Muscle of arm (tissue), 12 donors: ENCODE results near the gene PADI2. TPM values are rescaled to one million over a fixed set of nuclear protein-coding genes. Genes with fewer than 3 reads are reported as not detected.
"Not testable (repeated sequence)": the region's sequence is repeated elsewhere in the genome, so short reads cannot be mapped to it uniquely, and the experiment has no call there.

Experiments used
- DNase-seq: peaks from one replicate; pipeline ENCODE4 v3.0.0-alpha.2; 2013
- polyA plus RNA-seq, 12 donors: library from polyadenylated mRNA; unstranded; fragments of 120-200 nt; gene quantifications; one replicate each; pipeline ENCODE4 v1.2.1, GENCODE V29; 2013; ENCODE audit not compliant: insufficient read length in 12 of 12

PADI2 gene
- polyA plus RNA-seq, 12 donors = 28.1 to 807 (median 91.2) TPM

DNA sequence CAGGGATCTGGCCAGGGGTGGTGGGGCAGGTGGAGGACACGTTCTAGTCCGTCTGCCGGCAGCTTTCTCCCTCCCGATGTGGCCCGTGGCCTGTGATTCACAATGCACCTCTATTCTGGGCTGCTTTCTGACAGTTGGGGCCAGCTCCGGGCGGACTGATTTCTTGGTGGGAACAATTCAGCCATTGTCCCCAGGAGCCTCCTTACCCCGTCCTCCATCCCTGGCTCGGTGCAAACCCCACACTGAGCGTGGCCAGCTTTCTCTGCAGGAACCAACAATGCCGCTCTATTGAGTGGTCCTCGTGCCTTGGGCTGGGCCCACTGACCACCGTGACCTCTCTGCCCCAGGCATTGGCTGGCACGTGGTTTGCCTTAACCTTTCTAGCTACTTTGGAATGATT lies 29.7 kb downstream of the PADI2 start:
- DNase-seq = no peak

DNA sequence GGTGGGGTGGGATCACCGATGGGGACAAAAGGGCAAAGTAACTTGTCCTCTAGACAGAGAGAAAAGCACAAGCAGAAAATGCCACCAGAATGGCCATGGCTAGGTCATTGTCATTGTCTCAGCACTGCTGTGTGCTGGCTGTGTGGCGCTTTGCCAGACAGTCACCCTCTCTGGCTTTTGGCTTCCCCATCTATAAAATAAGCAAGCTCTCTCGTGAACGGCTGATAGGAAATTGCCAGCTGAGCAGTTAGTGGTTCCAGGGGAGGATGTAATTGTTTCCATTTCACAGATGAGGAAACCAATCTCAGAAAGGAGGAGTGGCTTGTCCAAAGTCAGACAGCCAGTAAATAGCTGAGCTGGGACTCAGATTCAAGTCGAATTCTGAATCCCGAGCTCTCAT lies 32.5 kb downstream of the PADI2 start:
- no peak for DNase-seq

DNA sequence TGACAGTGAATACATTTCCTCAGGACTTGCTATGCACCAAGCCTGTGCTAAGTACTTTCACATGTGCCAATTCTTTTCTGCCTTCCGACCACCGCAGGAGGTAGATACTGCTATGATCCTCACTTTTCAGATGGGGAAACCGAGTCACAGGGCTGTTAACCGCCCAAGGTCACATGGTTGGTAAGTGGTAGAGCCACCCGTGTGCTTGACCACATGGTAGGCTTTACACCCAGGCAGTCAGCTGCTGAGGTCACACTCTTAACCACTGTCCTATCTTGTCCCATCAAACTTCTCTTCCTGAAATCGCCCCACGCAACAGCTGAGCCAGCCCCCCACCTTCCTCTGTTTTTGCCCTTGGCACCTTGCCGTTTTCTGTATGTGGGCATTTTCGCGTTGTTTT lies 34.5 kb downstream of the PADI2 start:
- DNase-seq = no peak

DNA sequence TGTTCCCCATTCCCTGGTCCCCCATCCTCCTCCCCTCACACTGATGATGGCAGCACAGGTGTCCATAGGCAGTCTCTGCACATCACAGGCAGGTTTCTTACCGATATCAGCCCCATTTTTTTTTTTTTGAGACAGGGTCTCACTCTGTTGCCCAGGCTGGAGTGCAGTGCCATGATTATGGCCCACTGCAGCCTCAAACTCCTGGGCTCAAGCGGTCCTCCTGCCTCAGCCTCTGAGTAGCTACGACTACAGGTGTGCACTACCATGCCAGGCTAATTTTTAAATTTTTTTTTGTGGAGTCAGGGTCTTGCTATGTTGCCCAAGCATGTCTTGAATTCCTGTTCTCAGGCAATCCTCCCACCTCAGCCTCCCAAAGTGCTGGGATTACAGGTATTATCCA lies 36.5 kb downstream of the PADI2 start:
- DNase-seq = no peak

DNA sequence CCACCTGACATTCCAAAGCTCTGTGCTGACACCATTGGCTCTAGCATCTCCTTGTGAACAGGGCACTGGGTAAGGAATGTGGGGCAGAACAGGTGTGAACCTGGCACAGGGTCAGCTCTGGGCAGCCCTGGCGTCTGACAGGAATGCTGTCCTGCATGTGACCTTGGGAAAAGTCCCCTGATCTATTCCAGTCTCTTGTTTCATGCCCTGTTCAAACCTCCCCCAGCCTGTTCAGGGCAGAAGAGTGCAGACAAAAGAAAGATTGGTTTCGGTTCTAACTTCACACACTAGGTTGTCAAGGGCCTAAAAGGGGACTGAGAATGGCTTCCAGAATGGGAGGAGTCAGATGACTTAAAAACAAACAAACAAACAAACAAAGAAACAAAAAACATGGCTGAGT lies 37.8 kb downstream of the PADI2 start:
- no peak for DNase-seq

DNA sequence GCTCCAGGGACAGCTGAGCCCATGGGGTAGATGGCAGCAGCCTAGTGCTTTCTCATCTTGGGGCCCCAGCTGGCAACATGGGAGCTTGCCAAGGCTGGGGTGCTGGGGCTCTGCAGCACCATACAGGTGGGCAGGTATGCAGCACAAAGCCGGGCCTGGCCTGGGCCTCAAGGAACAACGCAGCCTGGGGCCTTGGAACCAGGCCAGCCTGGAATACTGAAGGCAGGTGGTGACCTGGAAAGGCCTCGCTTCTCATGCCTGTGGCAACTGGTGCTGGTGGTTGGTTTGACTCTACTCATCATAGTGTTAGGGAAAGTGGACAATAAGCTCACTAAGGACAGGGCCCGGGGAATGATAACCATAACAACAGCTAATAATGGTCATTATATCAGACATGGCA lies 38.4 kb downstream of the PADI2 start:
- DNase-seq = no peak

DNA sequence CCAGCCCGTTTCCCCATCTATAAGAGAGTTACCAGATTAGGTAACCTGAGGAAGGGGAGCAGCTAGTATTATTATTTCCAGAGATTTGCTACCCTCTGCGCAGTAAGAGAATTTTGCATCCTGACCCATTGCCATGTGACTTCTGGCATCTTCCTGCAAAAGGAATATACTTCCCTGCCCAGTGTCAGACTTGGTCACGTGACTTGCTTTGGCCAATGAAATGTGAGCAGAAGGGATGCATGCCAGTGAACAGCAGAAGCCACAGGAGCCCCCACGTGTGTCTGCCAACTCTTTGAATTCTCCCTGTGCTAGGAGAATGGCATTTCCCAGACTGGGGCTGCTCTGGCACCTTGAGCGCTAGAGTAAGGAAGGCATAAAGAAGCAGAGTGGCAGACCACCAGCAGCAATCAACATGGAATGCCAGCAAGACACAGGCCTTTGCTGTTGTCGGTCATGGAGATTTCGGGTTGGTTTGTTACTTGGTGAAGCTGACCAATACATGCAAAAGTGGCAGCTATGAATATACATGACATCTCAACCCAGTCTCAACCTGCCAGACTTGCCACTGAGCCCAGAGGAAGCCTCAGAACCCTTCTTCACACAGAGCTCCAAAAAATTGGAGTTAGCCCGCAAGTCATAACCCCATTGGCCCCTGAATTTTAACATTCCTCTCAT lies 39.0 kb downstream of the PADI2 start:
- DNase-seq = no peak

DNA sequence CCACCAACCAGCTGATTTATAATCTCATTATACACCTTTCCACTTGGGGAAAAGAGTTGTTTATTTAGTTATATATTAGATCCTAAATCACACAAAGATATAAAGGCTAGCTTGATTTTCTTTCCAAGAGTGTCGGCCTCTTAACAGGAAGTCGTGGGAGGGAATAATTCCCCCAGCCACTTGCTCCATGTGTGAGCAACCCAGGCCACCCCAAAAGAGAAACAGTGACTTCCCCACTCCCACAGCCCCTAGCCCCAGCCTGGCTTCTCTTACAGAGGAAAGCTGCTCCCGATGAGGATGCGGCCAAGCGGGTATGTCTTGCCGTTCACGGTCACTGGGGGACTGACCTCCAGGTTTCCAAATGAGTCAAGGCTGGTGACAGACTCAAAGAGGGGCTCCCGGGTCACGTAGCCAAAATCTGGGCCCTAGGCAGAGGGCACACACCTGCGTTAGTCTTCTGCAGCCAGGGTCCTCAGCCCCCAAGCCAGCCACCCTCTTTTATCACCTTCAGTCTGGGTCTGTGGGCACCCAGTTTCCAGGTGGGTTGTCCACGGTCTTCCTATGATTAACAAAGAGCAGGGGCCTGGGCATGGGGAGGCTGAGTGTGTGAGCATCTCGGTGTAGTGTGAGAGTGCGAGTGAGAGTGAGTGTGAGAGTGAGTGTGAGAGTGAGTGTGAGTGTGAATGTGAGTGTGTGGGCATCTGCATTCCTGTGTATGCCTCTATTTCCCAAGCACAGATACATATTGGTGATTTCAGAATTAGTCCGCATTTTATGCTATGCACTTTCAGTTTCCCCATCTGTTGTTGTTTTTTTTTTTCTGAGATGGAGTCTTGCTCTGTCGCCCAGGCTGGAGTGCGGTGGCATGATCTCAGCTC lies 40.0 kb downstream of the PADI2 start:
- no peak for DNase-seq

DNA sequence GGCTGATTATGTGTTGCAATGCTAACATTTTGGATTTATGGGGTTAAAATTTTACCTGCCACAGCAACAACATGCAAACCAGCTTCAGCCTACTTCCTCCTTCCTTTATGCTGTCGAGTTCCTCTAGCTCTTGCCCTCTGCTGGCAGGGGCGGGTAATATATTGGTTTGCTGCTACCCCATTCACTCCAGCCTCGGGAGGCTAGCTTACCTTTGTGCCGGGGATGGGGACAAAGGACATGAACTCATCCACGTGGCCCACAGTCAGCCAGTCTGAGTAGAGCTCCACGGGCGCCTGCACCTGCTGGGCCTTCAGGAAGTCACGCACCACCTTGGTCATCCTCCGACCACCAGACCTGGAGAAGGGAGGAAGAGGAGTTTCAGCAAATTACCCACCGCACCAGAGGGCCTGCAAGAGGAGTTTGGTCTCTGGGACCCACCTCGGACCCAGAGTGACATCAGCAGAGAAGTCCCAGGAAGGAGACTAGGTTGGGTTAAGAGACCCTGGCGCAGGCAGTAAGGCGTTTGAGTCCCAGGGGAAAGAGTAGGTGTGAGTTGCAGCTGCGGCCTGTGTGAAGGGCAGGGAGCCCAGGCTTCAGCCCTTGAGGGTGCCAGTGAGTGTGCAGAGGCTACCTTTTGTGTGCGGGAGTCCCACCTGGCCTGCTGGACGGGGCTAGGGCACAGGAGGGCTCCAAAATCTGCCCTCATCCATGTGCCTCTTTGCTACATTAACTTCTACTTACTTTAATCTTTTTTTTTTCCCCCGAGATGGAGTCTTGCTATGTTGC lies 43.6 kb downstream of the PADI2 start:
- no peak for DNase-seq

DNA sequence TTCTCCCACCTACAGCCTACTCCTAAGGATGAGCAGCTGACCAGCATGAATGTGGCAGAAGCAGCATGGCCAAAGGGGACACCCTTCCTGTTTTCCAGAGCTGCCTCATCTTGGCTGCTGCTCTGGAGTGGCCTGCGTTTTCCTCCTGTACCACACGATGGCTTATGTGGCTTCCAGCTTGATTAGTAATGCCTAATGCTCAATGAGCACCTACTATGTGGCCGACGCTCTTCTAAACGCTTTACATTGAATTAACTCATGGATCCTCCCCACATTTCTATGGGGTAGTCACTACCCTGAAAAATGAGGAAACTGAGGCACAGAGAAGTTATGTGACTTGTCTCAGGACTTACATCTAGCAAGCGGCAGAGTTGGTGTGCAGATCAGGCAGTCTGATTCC lies 47.5 kb downstream of the PADI2 start:
- DNase-seq = no peak

DNA sequence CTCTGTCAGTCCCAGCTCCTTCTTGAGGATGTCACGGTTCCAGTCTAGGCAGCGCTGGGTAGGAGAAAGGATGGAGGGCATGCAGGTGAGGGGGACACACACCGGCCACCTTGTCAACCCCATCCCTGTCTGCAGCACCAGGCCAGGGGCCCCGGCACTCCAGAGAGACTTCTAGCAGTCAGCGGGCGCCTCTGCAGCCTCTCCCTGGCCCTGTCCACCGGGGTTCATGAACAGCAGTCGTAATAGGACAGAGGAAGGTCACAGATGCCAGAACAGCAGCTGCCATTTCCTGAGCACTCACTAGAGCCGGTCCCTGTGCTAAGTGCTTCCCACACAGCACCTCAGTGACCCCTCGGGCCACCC lies 49.1 kb downstream of the PADI2 start:
- no peak for DNase-seq

DNA sequence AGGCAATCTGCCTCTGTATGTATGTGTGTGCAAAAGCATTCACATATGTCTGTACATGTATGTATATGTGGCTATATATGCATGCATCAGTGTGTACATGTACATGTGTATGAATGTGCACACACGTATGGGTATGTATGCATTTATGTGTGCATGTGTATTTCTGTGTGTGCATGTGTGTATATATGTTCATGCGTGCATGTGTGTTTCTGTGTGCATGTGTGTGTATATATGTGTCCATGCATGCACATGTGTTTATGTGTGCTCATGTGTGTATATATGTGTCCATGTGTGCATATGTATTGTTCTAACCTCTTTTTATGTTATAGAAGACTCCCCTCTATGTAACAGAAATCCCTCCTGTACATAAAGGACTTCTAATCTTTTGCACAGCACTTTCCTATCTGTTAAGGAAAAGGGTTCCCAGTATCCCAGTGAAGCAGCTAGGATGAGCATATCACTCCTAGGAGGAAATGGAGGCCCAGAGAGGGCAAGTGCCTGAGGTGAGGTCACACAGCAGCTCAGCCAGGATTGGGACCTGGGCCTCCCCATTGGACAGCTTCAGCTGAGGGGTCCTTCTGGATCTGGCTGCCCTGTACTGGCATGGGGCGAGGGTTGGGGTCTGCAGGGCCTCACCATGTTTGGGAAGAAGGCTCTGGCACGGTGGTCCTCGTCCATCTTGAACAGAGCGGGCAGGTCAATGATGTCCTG lies 49.6 kb downstream of the PADI2 start:
- no peak for DNase-seq

DNA sequence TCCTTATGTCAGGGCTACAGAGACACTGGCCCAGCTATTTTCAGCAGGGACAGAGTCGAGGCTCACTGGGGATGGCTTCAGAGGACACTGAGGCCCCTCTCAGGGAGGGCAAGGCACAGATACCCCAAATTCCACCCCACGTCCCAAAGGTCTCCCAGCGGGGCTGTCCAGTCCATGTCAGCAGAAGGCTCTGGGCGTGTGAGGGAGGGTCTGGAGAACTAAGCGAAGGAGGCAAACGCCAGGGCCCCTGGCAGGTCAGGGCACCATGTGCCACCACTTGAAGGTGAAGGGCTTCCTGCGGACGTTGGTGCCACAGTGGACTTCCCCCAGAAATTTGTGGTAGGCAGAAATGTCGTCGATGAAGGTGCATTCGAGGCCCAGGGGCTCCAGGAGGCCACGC lies 50.5 kb downstream of the PADI2 start:
- no peak for DNase-seq

DNA sequence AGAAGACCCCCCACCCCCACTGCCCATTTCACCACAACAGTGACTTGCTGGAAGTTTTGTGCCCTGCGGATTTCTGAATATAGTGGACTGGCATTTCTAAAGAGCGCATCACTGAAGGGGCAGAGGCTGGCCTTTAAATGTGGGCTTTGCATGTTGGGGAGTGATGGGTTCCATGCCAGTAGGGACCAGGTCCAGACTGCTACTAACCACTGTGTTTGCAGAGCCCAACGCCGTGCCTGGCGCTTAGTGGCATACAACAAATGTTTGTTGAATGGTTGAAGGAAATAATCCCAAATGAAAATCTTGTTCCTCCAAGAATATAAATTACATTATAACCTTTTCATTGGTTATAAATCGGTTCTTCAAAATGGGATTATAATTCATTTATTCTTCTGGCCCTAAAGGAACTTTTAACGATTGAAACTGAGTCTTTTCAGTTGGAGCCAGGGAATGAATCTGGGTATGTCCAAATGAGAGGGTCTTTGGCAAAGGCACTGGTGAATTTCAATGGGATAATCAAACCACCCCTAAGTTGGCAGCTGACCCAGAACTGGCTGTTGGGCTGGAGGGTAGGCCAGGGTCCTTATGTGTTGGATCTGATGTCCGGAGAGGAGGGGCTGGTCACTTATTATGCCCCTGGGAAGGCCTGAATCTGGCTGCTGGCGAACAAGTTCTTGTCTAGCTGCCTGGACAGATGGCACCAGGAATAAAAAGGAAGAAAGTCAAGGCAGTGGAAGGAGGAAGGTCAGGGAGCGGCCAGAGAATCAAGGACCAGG lies 51.6 kb downstream of the PADI2 start:
- no peak for DNase-seq

DNA sequence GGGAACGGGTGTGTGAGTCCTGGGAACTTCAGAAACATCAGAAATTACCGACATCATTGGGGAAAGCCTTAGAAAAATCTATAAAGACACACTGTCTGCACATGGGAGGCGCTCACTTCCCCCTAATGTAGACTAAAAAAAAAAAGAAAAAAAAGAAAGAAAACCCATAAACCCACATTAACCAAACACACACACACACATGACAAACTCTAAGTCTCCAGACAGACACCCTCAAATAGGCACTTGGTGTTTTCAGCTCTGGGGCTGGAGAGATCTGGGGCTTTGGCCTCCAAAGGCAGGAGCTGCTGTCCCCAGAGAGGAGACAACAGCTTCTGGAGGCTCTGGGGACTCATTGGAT lies 52.2 kb downstream of the PADI2 start:
- DNase-seq = no peak

DNA sequence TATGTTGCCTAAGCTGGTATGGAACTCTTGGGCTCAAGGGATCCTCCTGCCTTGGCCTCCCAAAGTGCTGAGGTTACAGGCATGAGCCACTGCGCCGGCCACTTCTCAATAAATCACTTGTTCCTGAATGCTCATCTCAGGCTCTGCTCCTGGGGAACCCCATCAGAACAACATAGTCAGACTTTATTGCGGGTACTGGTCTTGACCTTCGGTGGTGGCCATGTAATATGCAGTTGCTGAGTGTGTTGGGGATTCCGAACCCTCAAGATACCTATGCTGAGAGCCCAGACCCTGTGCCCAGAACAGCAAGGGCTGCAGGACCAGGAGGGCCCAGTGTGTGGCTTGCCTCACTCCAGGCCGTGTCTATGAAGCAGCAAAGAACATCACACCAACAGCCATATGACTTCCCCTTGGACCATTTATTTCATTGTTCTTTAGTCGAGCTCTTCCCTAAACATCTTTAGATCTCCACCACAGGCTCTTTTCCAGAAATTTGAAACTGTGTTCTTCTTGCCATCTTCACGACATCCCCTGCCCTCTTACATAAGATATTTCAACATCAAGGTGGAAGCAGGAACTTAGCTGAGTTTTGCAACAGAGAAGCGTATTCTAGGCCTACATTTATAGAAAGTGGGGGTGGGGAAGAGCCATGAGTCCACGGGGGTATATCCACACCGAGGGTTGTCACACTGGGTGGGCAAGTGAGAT lies 52.7 kb downstream of the PADI2 start:
- no peak for DNase-seq

DNA sequence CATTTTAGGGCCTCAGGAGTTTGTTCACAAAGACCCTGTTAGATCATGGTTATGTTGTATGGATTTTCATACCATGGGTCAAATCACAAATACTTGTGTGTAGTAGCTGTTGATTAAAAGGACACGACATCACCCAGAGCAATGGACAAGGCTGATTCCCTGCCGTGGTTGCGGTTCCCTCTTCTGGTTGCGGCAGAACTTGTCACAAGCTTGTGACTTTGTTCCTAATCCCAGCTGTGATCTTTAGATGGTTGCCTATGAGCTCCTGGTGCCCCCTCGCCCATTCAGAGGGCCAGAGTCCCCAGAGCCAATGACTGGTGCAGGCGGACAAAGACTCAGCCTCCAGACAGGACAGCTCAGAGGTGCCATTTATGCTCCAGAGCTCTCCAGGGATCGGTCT lies 53.6 kb downstream of the PADI2 start:
- no peak for DNase-seq

DNA sequence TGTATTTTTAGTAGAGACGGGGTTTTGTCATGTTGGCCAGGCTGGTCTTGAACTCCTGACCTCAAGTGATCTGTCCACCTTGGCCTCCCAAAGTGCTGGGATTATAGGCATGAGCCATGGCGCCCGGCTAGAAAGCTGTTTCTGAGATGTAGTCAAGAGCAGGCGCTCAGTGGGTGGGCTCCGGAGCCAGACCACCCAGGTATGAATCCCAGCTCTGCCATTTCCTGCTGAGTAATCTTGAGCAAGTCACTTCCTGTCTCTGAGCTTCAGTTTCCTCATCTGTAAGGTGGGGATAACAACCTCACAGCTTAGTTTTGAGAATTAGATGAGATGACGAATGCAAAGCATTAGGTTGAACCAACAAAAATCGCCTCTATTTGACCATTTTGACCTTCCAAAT lies 56.5 kb downstream of the PADI2 start:
- not testable (repeated sequence) for DNase-seq

DNA sequence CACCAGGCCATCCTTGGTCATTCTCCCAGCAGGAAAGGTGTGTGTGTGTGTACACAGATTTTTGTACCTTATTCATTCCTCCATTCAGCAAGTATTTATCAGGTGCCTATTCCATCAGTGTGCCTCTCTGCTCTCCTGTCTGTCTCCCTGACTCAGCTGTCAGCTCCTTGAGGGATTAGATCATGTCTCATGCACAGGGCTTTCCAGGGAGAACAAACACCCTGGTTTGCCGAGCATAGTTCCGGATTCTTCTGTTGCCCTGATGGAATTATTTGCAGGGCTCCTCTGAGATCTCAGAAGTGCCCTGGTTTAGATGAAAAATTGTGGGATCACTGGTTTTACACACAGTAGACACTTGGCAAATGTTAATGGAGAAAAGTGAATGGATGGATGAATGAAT lies 57.4 kb downstream of the PADI2 start:
- DNase-seq = no peak

DNA sequence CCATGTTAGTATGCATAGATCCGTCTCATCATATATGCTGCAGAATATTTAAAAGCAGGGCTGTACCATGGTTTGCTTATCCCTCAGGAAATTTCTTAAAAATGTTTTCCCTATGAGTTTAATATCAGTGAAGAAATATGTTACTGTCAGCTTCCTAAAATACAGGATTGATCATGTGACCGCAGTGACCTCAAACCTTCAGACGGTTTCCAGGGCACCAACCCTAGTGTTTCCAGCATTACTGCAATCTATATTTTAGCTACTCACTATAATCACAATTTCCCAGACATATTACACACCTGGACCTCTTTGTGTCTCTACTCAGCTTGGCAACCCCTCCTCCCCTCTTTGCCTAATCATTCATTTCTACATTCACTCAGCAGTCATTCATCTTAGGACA lies 57.8 kb downstream of the PADI2 start:
- DNase-seq = no peak

DNA sequence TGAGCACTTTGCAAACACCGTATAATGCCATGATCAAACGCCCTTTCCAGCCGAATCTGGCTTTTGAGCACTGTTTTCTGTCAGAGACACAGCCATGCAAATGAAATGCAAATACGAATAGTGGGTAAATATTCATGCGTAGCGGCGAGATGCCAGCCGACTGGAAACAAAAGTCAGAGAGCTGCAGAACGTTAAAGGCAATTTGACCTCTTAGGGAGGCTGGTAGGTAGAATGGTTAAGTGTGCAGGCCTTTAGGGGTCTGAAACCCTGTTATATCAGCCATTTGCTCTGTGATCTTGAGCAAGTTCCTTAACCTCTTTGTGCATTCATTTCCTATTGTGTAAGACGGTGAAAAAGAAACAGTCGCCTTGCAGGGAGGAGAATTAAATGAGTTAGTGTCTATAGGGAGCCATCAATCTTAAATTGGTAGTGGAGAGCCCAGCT lies 58.9 kb downstream of the PADI2 start:
- no peak for DNase-seq
